OCI-LY7 (cell line): ENCODE data around the gene PAK1IP1. TPM values are rescaled to one million over a fixed set of nuclear protein-coding genes. Genes with fewer than 3 reads are reported as not detected.
"Not testable (repeated sequence)": the region's sequence is repeated elsewhere in the genome, so short reads cannot be mapped to it uniquely, and the experiment has no call there.

Source experiments
- BruUV-seq: library from RNA; stranded (reverse); fragments of 400-500 nt; replicated peaks from 2 replicates; lab custom pipeline; 2021; lab: Mats Ljungman, UMichigan
- CTCF ChIA-PET: fragments of 300-600 bp; sonication (Branson Sonifier 250); formaldehyde crosslinking; loops from one replicate; lab custom pipeline; 2022; ENCODE audit warnings: antibody characterized with exemption; ENCODE audit not compliant: unreplicated experiment; lab: Charles Lee
- POLR2A ChIA-PET: fragments of 300-600 bp; sonication (Branson Sonifier 250); formaldehyde crosslinking; loops from one replicate; lab custom pipeline; 2022; ENCODE audit warnings: antibody characterized with exemption; lab: Charles Lee
- DNase-seq: peaks from one replicate; pipeline ENCODE4 v3.0.0-alpha.2; 2015; ENCODE audit warnings: low spot score
- H2AFZ ChIP-seq: fragments of 200-600 bp; sonication (generic), shearing (Covaris generic); 2 replicates; pipeline ENCODE4 v1.6.1; 2014; ENCODE audit warnings: mild to moderate bottlenecking, antibody characterized with exemption, low read length, moderate library complexity
- H3K27ac ChIP-seq: fragments of 200-600 bp; sonication (generic); 2 replicates; pipeline ENCODE4 v1.5.1; 2014; ENCODE audit warnings: mixed run types, low read depth, mild to moderate bottlenecking, moderate library complexity, low read length, inconsistent platforms; ENCODE audit not compliant: poor library complexity, severe bottlenecking
- H3K36me3 ChIP-seq: fragments of 200-600 bp; sonication (generic); 2 replicates; pipeline ENCODE4 v1.6.1; 2014; ENCODE audit warnings: mild to moderate bottlenecking, antibody characterized with exemption, low read length, moderate library complexity, mixed read lengths; ENCODE audit not compliant: insufficient read depth
- H3K4me1 ChIP-seq: fragments of 200-600 bp; sonication (generic); 2 replicates; pipeline ENCODE4 v1.5.1; 2014; ENCODE audit warnings: mild to moderate bottlenecking, low read length; ENCODE audit not compliant: insufficient read depth, poor library complexity, severe bottlenecking
- H3K4me2 ChIP-seq: fragments of 200-600 bp; sonication (generic); 2 replicates; pipeline ENCODE4 v1.6.1; 2014; ENCODE audit warnings: mild to moderate bottlenecking, low read length
- H3K4me3 ChIP-seq: fragments of 200-600 bp; sonication (generic); 2 replicates; pipeline ENCODE4 v1.5.1; 2014; ENCODE audit warnings: mild to moderate bottlenecking, low read depth, low read length; ENCODE audit not compliant: poor library complexity, severe bottlenecking
- H3K79me2 ChIP-seq: fragments of 200-600 bp; sonication (generic); 2 replicates; pipeline ENCODE4 v1.6.1; 2016; ENCODE audit warnings: low read depth, mild to moderate bottlenecking, low read length, moderate library complexity, mixed read lengths; ENCODE audit not compliant: insufficient read depth
- H3K9me2 ChIP-seq: fragments of 200-600 bp; sonication (generic); 2 replicates; pipeline ENCODE4 v1.6.1; 2016; ENCODE audit warnings: mild to moderate bottlenecking, low read length, mixed read lengths; ENCODE audit not compliant: insufficient read depth
- H3K9me3 ChIP-seq: fragments of 200-600 bp; sonication (generic); 2 replicates; pipeline ENCODE4 v1.6.1; 2014; ENCODE audit warnings: mild to moderate bottlenecking, mixed run types, low read length, mixed read lengths
- H4K20me1 ChIP-seq: fragments of 200-600 bp; sonication (generic); 2 replicates; pipeline ENCODE4 v1.6.1; 2014; ENCODE audit warnings: mild to moderate bottlenecking, antibody characterized with exemption, low read length, moderate library complexity, mixed read lengths; ENCODE audit not compliant: insufficient read depth
- EZH2phosphoT487 ChIP-seq: fragments of 200-600 bp; sonication (generic); IDR thresholded peaks from 2 replicates; pipeline ENCODE4 v1.6.1; 2018; ENCODE audit warnings: low read depth, borderline replicate concordance, mild to moderate bottlenecking, mixed run types, antibody characterized with exemption, low read length, moderate library complexity, mixed read lengths
- intact Hi-C: fragments of 100-400 bp; cut with micrococcal nuclease; formaldehyde crosslinking; loops from one replicate; pipeline ENCODE4 v1.10.0; 2022; ENCODE audit not compliant: unreplicated experiment
- total RNA-seq, 2 experiments: library from RNA; depleted of rRNA in 1 of 2; stranded (reverse); fragments of >200 nt in 1 of 2; shearing (Covaris generic) in 1 of 2; gene quantifications; 2 replicates each; pipeline ENCODE4 v1.2.3, GENCODE V29; 2014 to 2022
- TF ChIP-seq, protein P1 (sequence below): fragments of 200-600 bp; sonication (generic); conservative IDR thresholded peaks from 2 replicates; pipeline ENCODE4 v1.5.1; 2014; ENCODE audit warnings: mild to moderate bottlenecking, antibody characterized with exemption, low read length, moderate library complexity, mixed read lengths

The PAK1IP1 gene
- total RNA-seq, 2 experiments from 2014 or later = 21.8 to 27.8 TPM

DNA sequence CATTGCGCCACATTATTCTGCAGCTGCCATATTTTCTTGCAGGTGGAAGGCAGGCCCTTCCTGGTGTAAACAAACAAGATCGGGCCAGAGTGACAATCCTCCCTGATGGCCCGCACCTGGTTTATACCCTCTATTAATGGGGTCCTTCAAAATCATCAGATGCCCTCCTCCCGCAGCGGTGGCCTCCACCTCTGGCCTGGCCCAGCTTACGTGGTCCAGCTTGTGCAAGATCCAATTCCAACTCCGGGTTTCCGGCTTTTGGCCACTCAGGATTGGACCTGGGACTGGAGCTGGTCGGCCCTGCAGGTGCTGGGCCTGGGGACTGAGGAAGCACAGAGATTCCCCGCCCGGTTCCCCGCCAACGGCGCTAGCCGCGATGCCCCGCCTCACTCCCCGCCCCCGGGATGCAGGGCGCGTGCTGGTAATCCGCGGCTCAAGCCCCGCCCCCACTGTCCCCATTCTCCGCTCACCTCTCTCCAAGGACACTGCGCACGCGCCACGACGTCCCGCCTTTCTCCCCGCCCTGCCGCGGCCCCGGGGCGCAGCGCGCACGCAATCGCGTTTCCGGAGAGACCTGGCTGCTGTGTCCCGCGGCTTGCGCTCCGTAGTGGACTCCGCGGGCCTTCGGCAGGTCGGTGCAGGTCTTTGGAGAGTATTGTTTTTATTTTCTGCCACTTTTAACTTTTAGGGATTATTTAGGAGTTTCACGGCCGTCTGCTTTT lies 52.6 kb downstream of the PAK1IP1 start, which contains the start of gene TMEM14B:
TMEM14B (plus strand) TSS at position 555 of the 722 bp plus-strand sequence. CDS start 1,441 bp downstream, outside the sequence.
- ChIA-PET POLR2A (interaction anchor here (0.6 to 3.6 kb wide), 18 partner anchors 9 to 299 kb away, joined by 3 to 22 read pairs (median 6); partner anchors contain the start of genes C6orf52, PAK1IP1 and TMEM14C), CTCF (no interaction called here)
- H2AFZ ChIP-seq = peak within 1 kb of the TSS; percentile 85
- intact Hi-C loops = loop anchor here (1.0 to 5.0 kb wide), 5 partner anchors 24 to 235 kb away; partner anchors contain the start of gene TMEM14C
- H3K9me3 ChIP-seq = no peaks in the 10 kb centered on the region
- H3K4me3 ChIP-seq = peak within 1 kb of the TSS; percentile 77
- no peaks in the 10 kb centered on the region for H4K20me1 ChIP-seq
- H3K27ac ChIP-seq = peak within 1 kb of the TSS; percentile 44
- no peak for TF ChIP-seq EZH2phosphoT487
- TF ChIP-seq, protein P1, sequence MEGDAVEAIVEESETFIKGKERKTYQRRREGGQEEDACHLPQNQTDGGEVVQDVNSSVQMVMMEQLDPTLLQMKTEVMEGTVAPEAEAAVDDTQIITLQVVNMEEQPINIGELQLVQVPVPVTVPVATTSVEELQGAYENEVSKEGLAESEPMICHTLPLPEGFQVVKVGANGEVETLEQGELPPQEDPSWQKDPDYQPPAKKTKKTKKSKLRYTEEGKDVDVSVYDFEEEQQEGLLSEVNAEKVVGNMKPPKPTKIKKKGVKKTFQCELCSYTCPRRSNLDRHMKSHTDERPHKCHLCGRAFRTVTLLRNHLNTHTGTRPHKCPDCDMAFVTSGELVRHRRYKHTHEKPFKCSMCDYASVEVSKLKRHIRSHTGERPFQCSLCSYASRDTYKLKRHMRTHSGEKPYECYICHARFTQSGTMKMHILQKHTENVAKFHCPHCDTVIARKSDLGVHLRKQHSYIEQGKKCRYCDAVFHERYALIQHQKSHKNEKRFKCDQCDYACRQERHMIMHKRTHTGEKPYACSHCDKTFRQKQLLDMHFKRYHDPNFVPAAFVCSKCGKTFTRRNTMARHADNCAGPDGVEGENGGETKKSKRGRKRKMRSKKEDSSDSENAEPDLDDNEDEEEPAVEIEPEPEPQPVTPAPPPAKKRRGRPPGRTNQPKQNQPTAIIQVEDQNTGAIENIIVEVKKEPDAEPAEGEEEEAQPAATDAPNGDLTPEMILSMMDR = no peak
- BruUV-seq = no TSS peak
- H3K4me2 ChIP-seq = peak within 1 kb of the TSS; percentile 92
- peaks cover 27% of the 10 kb centered on the region for H3K4me1 ChIP-seq
- peaks cover 31% of the 10 kb centered on the region for H3K79me2 ChIP-seq
- no peaks in the 10 kb centered on the region for H3K9me2 ChIP-seq
- peak; percentile 98 for DNase-seq
- peaks cover 27% of the 10 kb centered on the region for H3K36me3 ChIP-seq

DNA sequence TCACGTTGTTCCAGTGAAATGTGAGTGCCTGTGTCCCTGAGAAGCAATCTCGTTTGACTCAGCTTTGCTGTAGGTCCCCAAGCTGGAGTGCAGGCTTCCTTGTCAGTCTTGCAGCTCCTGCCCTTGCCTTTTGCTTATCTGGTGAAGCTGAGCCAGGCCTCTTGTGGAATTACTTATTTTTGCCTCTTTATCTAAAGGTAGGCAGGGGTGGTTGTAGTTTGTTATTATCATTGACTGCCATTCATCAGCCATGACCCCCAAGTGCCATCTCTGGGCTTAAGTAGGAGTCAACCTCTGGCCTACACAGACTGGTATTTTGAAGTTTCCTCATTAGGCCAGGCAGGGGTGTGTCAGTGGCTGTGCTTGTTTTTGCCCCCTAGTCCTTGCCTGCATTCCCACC lies 55.0 kb downstream of the PAK1IP1 start:
- Histone ChIP-seq H3K27ac (no peak overlapping the region), H3K9me3 (no peaks in the 10 kb centered on the region), H2AFZ (no peak overlapping the region), H3K4me3 (no peak overlapping the region), H3K36me3 (peaks cover 50% of the 10 kb centered on the region), H3K4me2 (peak overlapping the region; percentile 92), H4K20me1 (no peaks in the 10 kb centered on the region), H3K4me1 (peaks cover 27% of the 10 kb centered on the region), H3K9me2 (no peaks in the 10 kb centered on the region), H3K79me2 (peaks cover 31% of the 10 kb centered on the region)
- no TSS peak for BruUV-seq
- intact Hi-C loops = loop anchor here (5.0 kb wide), 1 partner anchor 237 kb away; no protein-coding TSS in a partner anchor
- no peak for DNase-seq
- TF ChIP-seq EZH2phosphoT487 = no peak
- POLR2A ChIA-PET = interaction anchor here (1.0 kb wide), 1 partner anchor 12 kb away, joined by 5 read pairs; no protein-coding TSS in a partner anchor
- CTCF ChIA-PET = no interaction called here

DNA sequence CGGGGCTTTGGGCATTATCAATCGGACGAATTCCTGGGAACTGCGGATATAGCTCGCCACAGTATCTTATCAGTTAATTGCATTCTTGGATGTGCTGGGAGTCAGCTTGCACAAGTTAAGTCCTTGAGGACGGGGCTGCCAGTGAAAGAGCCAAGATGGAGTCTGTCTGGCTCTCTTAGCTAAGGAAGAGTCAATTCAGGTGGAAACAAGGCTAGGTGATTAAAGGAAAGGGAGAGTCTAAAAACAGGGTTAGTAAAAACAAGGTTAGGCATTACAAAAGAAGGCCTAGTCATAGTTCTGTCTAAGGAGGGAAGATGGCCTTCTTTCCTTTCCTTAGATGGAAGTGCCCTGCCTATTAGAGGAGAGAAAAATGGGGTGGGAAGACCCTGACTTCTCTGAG lies 55.8 kb downstream of the PAK1IP1 start:
- H3K4me1 ChIP-seq = peaks cover 27% of the 10 kb centered on the region
- H2AFZ ChIP-seq, H3K9me2 ChIP-seq, H3K4me2 ChIP-seq, intact Hi-C loops, BruUV-seq, H3K9me3 ChIP-seq, H3K4me3 ChIP-seq, H4K20me1 ChIP-seq, CTCF ChIA-PET, H3K27ac ChIP-seq, DNase-seq: not testable (repeated sequence)
- peaks cover 59% of the 10 kb centered on the region for H3K36me3 ChIP-seq
- H3K79me2 ChIP-seq = peaks cover 31% of the 10 kb centered on the region
- POLR2A ChIA-PET = interaction anchor here (0.6 to 1.0 kb wide), 3 partner anchors 13 to 189 kb away, joined by 3 to 5 read pairs (median 4); no protein-coding TSS in a partner anchor

DNA sequence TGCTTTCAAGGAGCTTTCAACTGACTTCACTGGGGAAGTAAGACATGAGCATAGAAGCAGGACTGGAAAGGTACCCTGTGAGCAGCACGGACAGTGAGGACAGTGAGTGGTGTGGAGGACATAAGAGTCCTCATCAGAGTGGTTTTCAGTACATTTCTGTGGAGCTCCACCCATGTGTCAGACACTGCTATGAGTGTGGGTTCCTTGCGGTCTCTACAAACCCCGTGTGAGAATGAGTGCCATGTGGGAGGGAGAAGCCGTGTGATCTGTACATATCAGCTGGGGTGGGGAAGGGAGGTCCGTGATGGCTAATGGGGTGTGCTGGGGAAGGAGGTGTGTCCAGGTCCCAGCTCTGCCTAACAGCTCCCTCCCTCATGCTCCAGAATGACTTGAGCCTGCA lies 57.0 kb downstream of the PAK1IP1 start:
- H3K4me3 ChIP-seq, H3K9me2 ChIP-seq, POLR2A ChIA-PET, H4K20me1 ChIP-seq, DNase-seq, intact Hi-C loops, CTCF ChIA-PET, H3K9me3 ChIP-seq, BruUV-seq, H2AFZ ChIP-seq, H3K27ac ChIP-seq, H3K4me2 ChIP-seq: not testable (repeated sequence)
- Histone ChIP-seq H3K4me1 (peaks cover 19% of the 10 kb centered on the region), H3K79me2 (peaks cover 29% of the 10 kb centered on the region), H3K36me3 (peaks cover 70% of the 10 kb centered on the region)
